ENCODE measurements around the gene DLGAP1. TPM values are rescaled to one million over a fixed set of nuclear protein-coding genes. Genes with fewer than 3 reads are reported as not detected.

DLGAP1 gene
- total RNA-seq, 3 donors from 2014 or later (not counting 1 experiment from before 2014, with no cell fraction given): not detected

- intact Hi-C loops (cut with micrococcal nuclease): no loop called here
- TF ChIP-seq CTCF (IDR thresholded peaks at IDR 0.05): no peak
- DNase-seq: no peak
- Histone ChIP-seq H3K27me3 (ENCODE audit: control insufficient read depth, insufficient read depth, low read length) (no peaks in the 10 kb centered on the region), H3K27ac (ENCODE audit: low read length) (no peak overlapping the region), H3K4me1 (ENCODE audit: control insufficient read depth, insufficient read depth, low read length) (no peaks in the 10 kb centered on the region), H3K4me3 (ENCODE audit: low read length) (no peak overlapping the region), H3K36me3 (ENCODE audit: control insufficient read depth, insufficient read depth, low read length) (no peaks in the 10 kb centered on the region), H3K9me3 (ENCODE audit: control insufficient read depth, insufficient read depth, low read length) (no peaks in the 10 kb centered on the region)
- Mint-ChIP-seq H3K4me1 (peaks cover 5 to 6% of the 10 kb centered on the region in 2 donors), H3K27ac (no peak overlapping the region), H3K4me3 (no peak overlapping the region), H3K9me3 (peaks cover 2 to 5% of the 10 kb centered on the region in 2 donors), H3K27me3 (ENCODE audit: low read depth in 2 of 2) (peaks cover 0 to 11% of the 10 kb centered on the region in 2 donors), H3K36me3 (no peaks in the 10 kb centered on the region)
- 85% methylated on average over 3 of the region's 3 CpGs for WGBS (ENCODE audit: insufficient coverage)
- no peak for ATAC-seq
Measured at GRCh38 chr18:3921826-3922225, 533.3 kb downstream of the DLGAP1 start.

DNA sequence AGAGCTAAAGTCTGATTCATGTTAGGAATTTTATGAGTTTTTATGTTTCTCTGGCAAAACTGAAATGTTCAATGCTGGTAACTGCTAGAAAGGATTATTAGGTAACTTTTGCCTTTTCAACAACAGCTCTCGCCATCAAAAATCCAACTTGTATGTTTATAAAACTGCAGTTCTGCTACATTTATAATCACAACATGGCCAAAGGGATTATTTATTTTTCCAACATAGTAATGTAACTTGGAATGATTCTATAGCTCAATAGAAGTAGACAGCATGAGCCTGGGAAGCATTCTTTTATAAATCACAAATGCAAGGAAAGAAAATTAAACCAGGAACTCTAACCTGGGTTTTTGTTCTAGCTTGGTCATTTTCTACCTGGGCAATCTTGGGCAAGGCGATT lies 534.3 kb downstream of the DLGAP1 start:
- no peaks in the 10 kb centered on the region for H3K4me1 ChIP-seq (ENCODE audit: control insufficient read depth, insufficient read depth, low read length)
- ATAC-seq (no peak), DNase-seq (no peak)
- peaks cover 2 to 4% of the 10 kb centered on the region in 2 donors for H3K9me3 Mint-ChIP-seq
- no peaks in the 10 kb centered on the region for H3K27me3 ChIP-seq (ENCODE audit: control insufficient read depth, insufficient read depth, low read length)
- H3K27ac ChIP-seq (ENCODE audit: low read length): no peak overlapping the region
- H3K4me3 Mint-ChIP-seq: no peak overlapping the region
- H3K9me3 ChIP-seq (ENCODE audit: control insufficient read depth, insufficient read depth, low read length): no peaks in the 10 kb centered on the region
- no peak overlapping the region for H3K4me3 ChIP-seq (ENCODE audit: low read length)
- H3K36me3 Mint-ChIP-seq: no peaks in the 10 kb centered on the region
- no peak overlapping the region for H3K27ac Mint-ChIP-seq
- WGBS (ENCODE audit: insufficient coverage): 63% methylated on average over 1 of the region's 2 CpGs
- H3K36me3 ChIP-seq (ENCODE audit: control insufficient read depth, insufficient read depth, low read length): no peaks in the 10 kb centered on the region
- intact Hi-C loops (cut with micrococcal nuclease): no loop called here
- H3K27me3 Mint-ChIP-seq (ENCODE audit: low read depth in 2 of 2): peaks cover 0 to 11% of the 10 kb centered on the region in 2 donors
- H3K4me1 Mint-ChIP-seq: peaks cover 5 to 6% of the 10 kb centered on the region in 2 donors
- TF ChIP-seq CTCF (IDR thresholded peaks at IDR 0.05): no peak

GRCh38 chr18:3919396-3920061 lies 535.6 kb downstream of the DLGAP1 start:
- intact Hi-C loops (cut with micrococcal nuclease): no loop called here
- H3K4me3 ChIP-seq (ENCODE audit: low read length): no peak overlapping the region
- H3K4me1 ChIP-seq (ENCODE audit: control insufficient read depth, insufficient read depth, low read length): no peaks in the 10 kb centered on the region
- H3K27me3 ChIP-seq (ENCODE audit: control insufficient read depth, insufficient read depth, low read length): no peaks in the 10 kb centered on the region
- TF ChIP-seq CTCF (IDR thresholded peaks at IDR 0.05): no peak
- Mint-ChIP-seq H3K4me1 (peaks cover 5 to 6% of the 10 kb centered on the region in 2 donors), H3K4me3 (no peak overlapping the region), H3K27me3 (ENCODE audit: low read depth in 2 of 2) (peaks cover 0 to 11% of the 10 kb centered on the region in 2 donors), H3K9me3 (peaks cover 2 to 3% of the 10 kb centered on the region in 2 donors), H3K27ac (no peak overlapping the region), H3K36me3 (no peaks in the 10 kb centered on the region)
- DNase-seq: no peak
- H3K9me3 ChIP-seq (ENCODE audit: control insufficient read depth, insufficient read depth, low read length): no peaks in the 10 kb centered on the region
- ATAC-seq: no peak
- H3K27ac ChIP-seq (ENCODE audit: low read length): no peak overlapping the region
- H3K36me3 ChIP-seq (ENCODE audit: control insufficient read depth, insufficient read depth, low read length): no peaks in the 10 kb centered on the region
- 83% methylated on average over 2 of the region's 2 CpGs for WGBS (ENCODE audit: insufficient coverage)

DNA sequence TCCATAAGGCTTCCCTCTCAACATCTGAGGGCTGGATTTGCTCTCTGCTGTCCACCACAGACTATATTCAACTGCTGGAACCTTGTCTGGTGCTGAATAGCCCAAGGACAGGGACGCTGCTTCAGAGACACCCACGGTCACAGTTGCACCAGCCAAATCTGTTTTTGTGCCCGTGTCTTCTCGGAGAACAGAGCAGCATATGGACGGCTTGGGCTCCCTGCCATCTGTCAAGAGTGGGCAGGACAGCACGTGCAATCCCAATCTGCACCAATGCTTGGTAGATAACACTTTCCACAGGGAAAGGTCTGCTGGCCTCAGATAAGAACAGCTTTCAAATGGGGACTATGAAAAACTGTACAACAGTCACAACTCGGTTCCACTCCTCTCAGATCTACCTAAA lies 539.0 kb downstream of the DLGAP1 start:
- H3K4me3 Mint-ChIP-seq: no peak overlapping the region
- intact Hi-C loops (cut with micrococcal nuclease): no loop called here

More for the DNA sequence above, 539.0 kb downstream of the DLGAP1 start:
- no peak overlapping the region for H3K27ac ChIP-seq (ENCODE audit: low read length)
- DNase-seq (no peak), ATAC-seq (no peak)
- Mint-ChIP-seq H3K36me3 (no peaks in the 10 kb centered on the region), H3K27me3 (ENCODE audit: low read depth in 2 of 2) (peaks cover 0 to 3% of the 10 kb centered on the region in 2 donors), H3K9me3 (peaks cover 2% of the 10 kb centered on the region in 2 donors), H3K4me1 (no peaks in the 10 kb centered on the region), H3K27ac (no peak overlapping the region)
- no peaks in the 10 kb centered on the region for H3K9me3 ChIP-seq (ENCODE audit: control insufficient read depth, insufficient read depth, low read length)
- no peak overlapping the region for H3K4me3 ChIP-seq (ENCODE audit: low read length)
- no peaks in the 10 kb centered on the region for H3K4me1 ChIP-seq (ENCODE audit: control insufficient read depth, insufficient read depth, low read length)
- no peaks in the 10 kb centered on the region for H3K36me3 ChIP-seq (ENCODE audit: control insufficient read depth, insufficient read depth, low read length)
- no peaks in the 10 kb centered on the region for H3K27me3 ChIP-seq (ENCODE audit: control insufficient read depth, insufficient read depth, low read length)
- WGBS (ENCODE audit: insufficient coverage): 62% methylated on average over 7 of the region's 7 CpGs
- no peak for TF ChIP-seq CTCF (IDR thresholded peaks at IDR 0.05)
